HG02870 (cell line): Measurements from ENCODE around the gene TBCE.

Experiments used
- ATAC-seq: cut with Tn5 transposase; IDR thresholded peaks from one replicate; pipeline ENCODE4 v1.9.1; 2021; ENCODE audit warnings: mild to moderate bottlenecking, moderate library complexity; ENCODE audit not compliant: unreplicated experiment

TBCE gene

DNA sequence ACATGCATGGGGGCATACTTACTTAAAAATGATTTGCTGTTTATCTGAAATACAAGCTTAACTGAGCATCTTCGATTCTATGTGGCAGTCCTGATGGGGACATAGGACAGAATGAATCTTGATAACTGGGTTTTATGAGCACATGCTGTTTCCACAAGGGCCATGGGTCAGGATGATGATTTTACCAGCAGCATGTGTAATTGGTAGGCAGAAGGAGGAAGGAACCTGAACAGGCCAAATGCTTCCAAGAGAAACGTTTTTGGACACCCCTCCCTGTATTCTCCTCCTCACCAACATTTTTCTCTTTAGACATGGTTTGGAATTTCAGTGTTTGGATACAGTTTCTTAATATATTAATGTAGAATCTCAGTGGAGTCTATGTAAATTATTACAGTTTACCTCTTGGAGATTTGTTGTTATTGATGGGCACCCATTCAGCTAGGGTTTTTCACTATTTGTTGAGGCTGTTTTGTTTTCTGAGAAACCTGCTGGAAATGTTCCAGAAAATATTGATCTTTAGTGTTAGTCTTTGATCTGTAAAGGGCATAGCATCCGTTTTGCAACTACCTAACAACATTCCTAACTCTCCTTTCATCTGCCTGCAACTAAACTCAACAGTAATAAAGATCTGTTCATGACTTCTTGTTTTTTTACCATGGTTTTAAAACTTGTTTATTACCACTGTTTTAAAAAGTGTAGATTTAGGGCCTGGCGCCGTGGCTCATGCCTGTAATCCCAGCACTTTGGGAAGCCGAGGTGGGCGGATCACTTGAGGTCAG lies 42.0 kb downstream of the TBCE start:
- ATAC-seq: no peak

GRCh38 chr1:235410467-235410866 lies 43.2 kb downstream of the TBCE start:
- ATAC-seq: no peak

DNA sequence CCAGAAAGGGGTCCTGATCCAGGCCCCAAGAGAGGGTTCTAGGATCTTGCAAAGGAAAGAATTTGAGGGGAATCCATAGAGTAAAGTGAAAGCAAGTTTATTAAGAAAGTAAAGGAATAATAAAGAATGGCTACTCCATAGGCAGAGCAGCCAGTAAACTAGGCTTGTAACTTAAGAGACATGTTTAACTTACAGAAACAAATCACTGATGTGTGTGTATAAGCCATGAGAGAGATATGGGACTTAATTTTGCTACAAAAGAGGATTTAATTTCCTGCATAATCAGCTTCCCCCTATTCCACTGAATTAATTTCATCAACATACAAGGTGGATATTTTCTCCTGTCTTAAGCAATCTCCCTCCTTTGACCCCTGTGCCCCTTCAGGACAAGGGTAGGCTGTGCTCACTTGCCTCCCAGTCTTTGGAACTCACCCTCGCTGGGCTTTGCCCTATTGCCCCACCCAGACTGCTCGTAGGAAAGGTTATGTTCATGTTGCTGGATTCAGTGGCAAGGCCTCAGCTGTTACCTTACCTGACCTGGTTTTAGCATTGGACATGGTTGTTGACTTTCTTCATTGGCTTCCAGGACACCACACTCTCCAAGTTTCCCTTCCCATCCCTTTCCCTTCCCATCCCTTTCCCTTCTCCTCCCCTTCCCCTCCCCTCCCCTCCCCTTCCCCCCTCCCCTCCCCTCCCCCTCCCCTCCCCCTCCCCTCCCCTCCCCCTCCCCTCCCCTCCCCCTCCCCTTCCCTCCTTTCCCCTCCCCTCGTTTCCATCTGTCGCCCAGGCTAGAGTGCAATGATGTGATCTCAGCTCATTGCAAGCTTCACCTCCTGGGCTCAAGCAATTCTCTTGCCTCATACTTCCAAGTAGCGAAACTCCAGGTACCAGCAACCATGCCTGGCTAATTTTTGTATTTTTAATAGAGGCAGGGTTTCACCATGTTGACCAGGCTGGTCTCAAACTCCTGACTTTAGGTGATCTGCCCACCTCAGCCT lies 44.6 kb downstream of the TBCE start:
- ATAC-seq: no peak

DNA sequence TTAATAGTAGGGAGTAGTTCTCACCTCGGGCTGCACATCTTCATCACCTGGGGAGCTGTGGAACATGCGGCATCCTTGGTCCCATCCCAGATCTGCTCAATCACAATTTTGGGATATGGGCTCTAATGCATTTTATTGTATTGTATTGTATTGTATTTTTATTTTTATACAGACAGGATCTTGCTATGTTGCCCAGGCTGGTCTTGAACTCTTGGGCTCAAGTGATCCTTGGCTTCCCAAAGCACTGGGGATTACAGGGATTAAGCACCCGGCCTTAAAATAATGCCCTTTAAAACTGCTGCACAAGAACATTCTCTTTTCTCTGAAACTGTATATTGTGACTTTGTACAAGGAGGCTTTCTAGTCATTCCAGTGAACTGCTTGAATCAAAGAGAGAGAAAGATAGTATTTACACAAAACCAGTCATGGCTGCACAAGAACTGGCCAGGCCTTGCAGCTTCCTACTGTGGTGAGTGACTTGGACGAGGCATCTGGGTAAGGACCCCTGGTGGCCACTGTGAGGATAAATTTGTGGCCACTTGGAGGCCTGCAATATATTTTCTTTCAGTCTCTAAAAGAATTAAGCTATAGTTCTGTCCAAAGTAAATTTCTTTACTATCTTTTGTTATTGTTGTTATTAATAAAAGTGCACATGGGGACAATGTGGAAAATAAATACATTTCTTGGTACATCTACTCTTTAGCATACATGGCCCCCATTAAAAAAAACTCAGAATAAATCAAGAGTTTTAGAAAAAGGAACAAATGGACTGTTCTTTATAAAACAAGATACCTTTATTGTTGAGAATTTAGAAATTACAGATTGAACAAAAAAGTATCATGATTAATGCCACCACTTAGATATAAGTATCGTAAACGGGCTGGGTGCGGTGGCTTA lies 48.0 kb downstream of the TBCE start:
- ATAC-seq: no peak

- no peak for ATAC-seq
Observed at GRCh38 chr1:235416662-235417049, 49.4 kb downstream of the TBCE start.

GRCh38 chr1:235417086-235417697 lies 50.0 kb downstream of the TBCE start:
- ATAC-seq: no peak

- no peak for ATAC-seq
Observed at GRCh38 chr1:235421751-235422150, 54.5 kb downstream of the TBCE start.

- ATAC-seq: no peak
Observed at GRCh38 chr1:235423214-235423652, 56.0 kb downstream of the TBCE start.

- ATAC-seq: no peak
Observed at GRCh38 chr1:235424092-235424491, 56.9 kb downstream of the TBCE start.

GRCh38 chr1:235425357-235425756 lies 58.1 kb downstream of the TBCE start:
- no peak for ATAC-seq

GRCh38 chr1:235426143-235426542 lies 58.9 kb downstream of the TBCE start:
- no peak for ATAC-seq

DNA sequence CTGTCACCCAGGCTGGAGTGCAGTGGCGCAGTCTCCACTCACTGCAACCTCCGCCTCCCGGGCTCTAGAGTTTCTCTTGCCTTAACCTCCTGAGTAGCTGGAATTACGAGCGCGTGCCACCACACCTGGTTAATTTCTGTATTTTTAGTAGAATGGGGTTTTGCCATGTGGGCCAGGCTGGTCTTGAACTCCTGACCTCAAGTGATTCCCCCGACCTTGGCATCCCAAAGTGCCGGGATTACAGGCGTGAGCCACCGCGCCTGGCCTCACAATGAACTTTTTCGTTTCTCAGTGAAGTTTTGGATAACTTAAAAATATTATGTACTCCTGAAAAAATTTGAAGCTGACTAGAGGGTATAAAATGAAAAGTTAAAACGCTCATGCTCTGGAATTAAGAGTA lies 59.5 kb downstream of the TBCE start:
- ATAC-seq: no peak

- ATAC-seq: no peak
Observed at GRCh38 chr1:235427447-235427846, 60.2 kb downstream of the TBCE start.

DNA sequence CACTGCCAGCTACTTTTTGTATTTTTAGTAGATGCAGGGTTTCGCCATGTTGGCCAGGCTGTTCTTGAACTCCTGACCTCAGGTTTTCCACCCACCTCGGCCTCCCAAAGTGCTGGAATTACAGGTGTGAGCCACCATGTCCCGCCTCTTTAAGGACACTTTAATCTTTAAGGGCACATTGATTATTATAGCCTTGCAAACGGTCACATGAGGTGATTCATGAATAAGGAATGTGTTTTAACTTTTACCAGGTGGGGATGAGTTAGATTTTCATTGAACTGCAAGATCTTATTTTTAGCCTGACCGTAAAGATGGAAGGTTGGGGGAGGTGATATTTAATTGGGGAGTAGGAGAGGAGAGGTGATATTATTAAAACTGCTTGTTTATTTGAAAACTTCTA lies 61.9 kb downstream of the TBCE start:
- ATAC-seq: no peak

DNA sequence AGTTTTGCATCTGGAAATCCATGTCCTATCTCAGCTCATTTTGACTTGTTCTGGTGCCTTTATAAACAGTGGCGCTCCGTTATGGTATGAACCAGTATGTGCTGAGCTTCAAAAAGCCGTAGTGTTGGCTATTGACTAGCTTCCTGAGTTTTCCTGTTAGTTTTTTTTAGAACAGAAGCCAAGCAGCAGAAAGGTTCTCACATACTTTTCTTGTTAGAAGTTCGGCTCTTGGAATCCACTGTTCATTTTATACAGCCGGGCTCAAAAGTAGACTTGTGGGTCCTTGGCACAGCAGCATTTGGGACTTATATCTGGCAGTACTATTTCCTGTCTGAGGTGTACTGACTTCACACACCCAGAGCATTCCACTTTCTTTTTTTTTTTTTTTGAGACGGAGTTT lies 63.8 kb downstream of the TBCE start:
- ATAC-seq: no peak

- no peak for ATAC-seq
Observed at GRCh38 chr1:235434001-235434400, 66.8 kb downstream of the TBCE start.

DNA sequence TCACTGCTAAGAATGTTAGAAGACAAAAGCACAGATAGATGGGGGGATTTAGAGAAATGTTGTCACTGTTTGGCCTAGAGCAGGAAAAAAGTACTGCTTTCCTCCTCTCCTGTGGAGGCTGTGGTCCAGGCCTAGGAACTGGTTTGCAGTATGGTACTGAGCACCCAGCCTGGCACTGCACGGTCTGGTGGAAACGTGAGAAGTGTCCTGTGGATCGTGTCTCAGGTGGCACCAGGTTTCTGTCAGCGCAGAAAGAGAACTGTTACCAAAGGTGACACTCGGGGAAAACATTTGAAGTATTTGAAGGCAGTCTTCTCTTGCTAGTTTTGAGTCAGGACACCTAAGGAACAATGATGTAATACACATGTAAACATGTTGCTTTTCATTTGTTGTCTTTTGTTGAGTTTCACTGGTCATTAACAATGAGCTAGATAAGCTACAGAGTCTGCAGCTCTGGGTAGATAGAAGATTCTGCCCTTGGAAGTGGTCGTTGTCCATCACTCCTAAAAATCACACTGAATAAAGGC lies 74.0 kb downstream of the TBCE start:
- ATAC-seq: no peak

GRCh38 chr1:235442788-235443429 lies 75.7 kb downstream of the TBCE start:
- no peak for ATAC-seq

GRCh38 chr1:235448616-235449015 lies 81.4 kb downstream of the TBCE start:
- no peak for ATAC-seq

GRCh38 chr1:235450433-235450832 lies 83.2 kb downstream of the TBCE start:
- ATAC-seq: no peak
